Mesenchymal stem cell (in vitro differentiated cells and primary cell): ENCODE measurements around the gene RPEL1.
"Not testable (repeated sequence)": the region's sequence is repeated elsewhere in the genome, so short reads cannot be mapped to it uniquely, and the experiment has no call there.

Experiments used
- DNase-seq: peaks from one replicate; pipeline ENCODE4 v3.0.0-alpha.2; 2013
- H2AFZ ChIP-seq: one replicate; pipeline ENCODE4 v1.6.1; 2013; ENCODE audit warnings: low read depth, mild to moderate bottlenecking, control low read depth, inconsistent platforms, low read length, moderate library complexity
- H2AK5ac ChIP-seq: 2 replicates; pipeline ENCODE4 v1.6.1; 2013; ENCODE audit warnings: low read length, moderate library complexity, mild to moderate bottlenecking, inconsistent platforms; ENCODE audit not compliant: severe bottlenecking
- H2BK120ac ChIP-seq: one replicate; pipeline ENCODE4 v1.6.1; 2013; ENCODE audit warnings: low read depth, mild to moderate bottlenecking, inconsistent platforms, low read length, moderate library complexity
- H2BK12ac ChIP-seq, 2 experiments: one replicate each; pipeline ENCODE4 v1.6.1; 2013; ENCODE audit warnings: inconsistent platforms in 2 of 2, low read length in 2 of 2, mild to moderate bottlenecking in 2 of 2, moderate library complexity in 2 of 2, control low read depth in 1 of 2
- H2BK15ac ChIP-seq: one replicate; pipeline ENCODE4 v1.6.1; 2013; ENCODE audit warnings: mild to moderate bottlenecking, low read depth, inconsistent platforms; ENCODE audit not compliant: poor library complexity, severe bottlenecking
- H2BK5ac ChIP-seq: 2 replicates; pipeline ENCODE4 v1.6.1; 2013; ENCODE audit warnings: low read depth, mild to moderate bottlenecking, low read length, control low read depth, inconsistent platforms; ENCODE audit not compliant: poor library complexity, severe bottlenecking
- H3K14ac ChIP-seq, 2 experiments: one replicate each; pipeline ENCODE4 v1.6.1; 2013; ENCODE audit warnings: inconsistent platforms in 2 of 2, low read length in 2 of 2, control low read depth in 1 of 2, mild to moderate bottlenecking in 1 of 2, moderate library complexity in 1 of 2
- H3K18ac ChIP-seq, 2 experiments: one replicate each; pipeline ENCODE4 v1.6.1; 2013; ENCODE audit warnings: inconsistent platforms in 2 of 2, low read length in 2 of 2, control low read depth in 1 of 2, low read depth in 1 of 2, mild to moderate bottlenecking in 1 of 2
- H3K23ac ChIP-seq, 2 experiments: one replicate each; pipeline ENCODE4 v1.6.1; 2013; ENCODE audit warnings: inconsistent platforms in 2 of 2, low read length in 2 of 2, mild to moderate bottlenecking in 2 of 2, moderate library complexity in 2 of 2, control low read depth in 1 of 2
- H3K27ac ChIP-seq: 2 replicates; pipeline ENCODE4 v1.5.1; 2013; ENCODE audit warnings: mild to moderate bottlenecking, moderate library complexity, low read length, control low read depth, inconsistent platforms; ENCODE audit not compliant: poor library complexity, severe bottlenecking
- H3K27me3 ChIP-seq, 2 experiments: 2 replicates each; pipeline versions ENCODE4 v1.6.1 to v1.7.0; 2013; ENCODE audit warnings: low read length in 2 of 2, mild to moderate bottlenecking in 2 of 2, moderate library complexity in 2 of 2, control low read depth in 1 of 2, inconsistent platforms in 1 of 2; ENCODE audit not compliant: control insufficient read depth in 1 of 2, insufficient read depth in 1 of 2
- H3K36me3 ChIP-seq, 2 experiments: 2 replicates each; pipeline versions ENCODE4 v1.6.1 to v1.7.0; 2013; ENCODE audit warnings: low read length in 2 of 2, control low read depth in 1 of 2, inconsistent platforms in 1 of 2, low read depth in 1 of 2, mild to moderate bottlenecking in 1 of 2; ENCODE audit not compliant: insufficient read depth in 2 of 2, control insufficient read depth in 1 of 2
- H3K4ac ChIP-seq, 2 experiments: one replicate each; pipeline ENCODE4 v1.6.1; 2013; ENCODE audit warnings: inconsistent platforms in 2 of 2, low read length in 2 of 2, mild to moderate bottlenecking in 2 of 2, moderate library complexity in 2 of 2, control low read depth in 1 of 2, low read depth in 1 of 2
- H3K4me1 ChIP-seq: 2 replicates; pipeline ENCODE4 v1.6.1; 2013; ENCODE audit warnings: low read depth, low read length, control low read depth; ENCODE audit not compliant: control insufficient read depth, insufficient read depth
- H3K4me2 ChIP-seq: 2 replicates; pipeline ENCODE4 v1.6.1; 2013; ENCODE audit warnings: low read length, mild to moderate bottlenecking, inconsistent platforms; ENCODE audit not compliant: poor library complexity, severe bottlenecking
- H3K4me3 ChIP-seq, 2 experiments: 2 replicates each; pipeline versions ENCODE4 v1.5.1 to v1.7.0; 2013; ENCODE audit warnings: low read length in 2 of 2, mild to moderate bottlenecking in 2 of 2, control low read depth in 1 of 2, low read depth in 1 of 2; ENCODE audit not compliant: insufficient read depth in 1 of 2
- H3K79me1 ChIP-seq: replicated peaks from 2 replicates; pipeline ENCODE4 v1.6.1; 2013; ENCODE audit warnings: mild to moderate bottlenecking, control low read depth, low read length, inconsistent platforms; ENCODE audit not compliant: poor library complexity, severe bottlenecking
- H3K9ac ChIP-seq: 2 replicates; pipeline ENCODE4 v1.7.0; 2013; ENCODE audit warnings: mild to moderate bottlenecking, low read length, moderate library complexity
- H3K9me3 ChIP-seq: 2 replicates; pipeline ENCODE4 v1.7.0; 2013; ENCODE audit warnings: mild to moderate bottlenecking, low read length; ENCODE audit not compliant: control insufficient read depth
- H4K8ac ChIP-seq: one replicate; pipeline ENCODE4 v1.6.1; 2013; ENCODE audit warnings: inconsistent platforms, mild to moderate bottlenecking, low read length, moderate library complexity
- H4K91ac ChIP-seq: one replicate; pipeline ENCODE4 v1.6.1; 2013; ENCODE audit warnings: mild to moderate bottlenecking, low read length, inconsistent platforms
- WGBS: methylation state at CpG from one replicate; pipeline ENCODE4 v1.1.7; 2013; ENCODE audit warnings: mixed read lengths; 5-methylcytosine and 5-hydroxymethylcytosine counted together

The RPEL1 gene

GRCh38 chr10:103258928-103259327 lies 13.2 kb downstream of the RPEL1 start:
- not testable (repeated sequence) for H2BK15ac ChIP-seq, H3K23ac ChIP-seq, H3K4me2 ChIP-seq, H3K4me1 ChIP-seq, H2BK120ac ChIP-seq, H3K79me1 ChIP-seq, H3K18ac ChIP-seq, H3K9ac ChIP-seq, H3K14ac ChIP-seq, H2BK12ac ChIP-seq, H2AK5ac ChIP-seq, H2BK5ac ChIP-seq, DNase-seq, H2AFZ ChIP-seq, H4K8ac ChIP-seq, H3K4ac ChIP-seq, H4K91ac ChIP-seq, H3K4me3 ChIP-seq, H3K27ac ChIP-seq, H3K36me3 ChIP-seq
- peaks cover 6 to 25% of the 10 kb centered on the region in 2 experiments for H3K27me3 ChIP-seq
- 83% methylated on average over 4 of the region's 4 CpGs for WGBS
- peaks cover 10% of the 10 kb centered on the region for H3K9me3 ChIP-seq

GRCh38 chr10:103259989-103260388 lies 14.3 kb downstream of the RPEL1 start:
- Histone ChIP-seq H2BK5ac (no peak overlapping the region), H3K27me3 (peaks cover 8 to 33% of the 10 kb centered on the region in 2 experiments), H2BK12ac (no peak overlapping the region), H2BK15ac (no peak overlapping the region), H3K4me2 (no peak overlapping the region), H3K9ac (no peak overlapping the region), H3K18ac (no peak overlapping the region), H3K9me3 (peaks cover 10% of the 10 kb centered on the region), H4K8ac (no peak overlapping the region), H2AFZ (no peak overlapping the region), H3K27ac (no peak overlapping the region), H3K4me1 (no peaks in the 10 kb centered on the region), H2BK120ac (no peak overlapping the region), H3K4ac (no peak overlapping the region), H3K36me3 (no peaks in the 10 kb centered on the region), H4K91ac (no peak overlapping the region), H3K79me1 (no peaks in the 10 kb centered on the region), H3K4me3 (no peak overlapping the region), H2AK5ac (no peak overlapping the region), H3K23ac (no peak overlapping the region), H3K14ac (no peak overlapping the region)
- 91% methylated on average over 5 of the region's 5 CpGs for WGBS
- DNase-seq = no peak

- H2AK5ac ChIP-seq = no peak overlapping the region
- H4K8ac ChIP-seq = no peak overlapping the region
- H3K4ac ChIP-seq = no peak overlapping the region
- no peak overlapping the region for H2BK12ac ChIP-seq
- no peaks in the 10 kb centered on the region for H3K79me1 ChIP-seq
- H3K4me3 ChIP-seq = no peak overlapping the region
- H3K9me3 ChIP-seq = peaks cover 10% of the 10 kb centered on the region
- H2BK15ac ChIP-seq = no peak overlapping the region
- no peak overlapping the region for H3K14ac ChIP-seq
- no peak overlapping the region for H3K23ac ChIP-seq
- H3K36me3 ChIP-seq = no peaks in the 10 kb centered on the region
- no peak overlapping the region for H3K18ac ChIP-seq
- no peaks in the 10 kb centered on the region for H3K4me1 ChIP-seq
- H3K27me3 ChIP-seq = peaks cover 17 to 51% of the 10 kb centered on the region in 2 experiments
- no peak overlapping the region for H2AFZ ChIP-seq
- no peak overlapping the region for H3K27ac ChIP-seq
- H3K9ac ChIP-seq = no peak overlapping the region
- no peak for DNase-seq
- no peak overlapping the region for H2BK5ac ChIP-seq
- H3K4me2 ChIP-seq = no peak overlapping the region
- no peak overlapping the region for H2BK120ac ChIP-seq
- H4K91ac ChIP-seq = no peak overlapping the region
- 72% methylated on average over 1 of the region's 3 CpGs for WGBS
Measured at GRCh38 chr10:103262229-103262628, 16.5 kb downstream of the RPEL1 start.

GRCh38 chr10:103265717-103266329 lies 20.1 kb downstream of the RPEL1 start:
- H2BK120ac ChIP-seq = no peak overlapping the region
- DNase-seq = peak; percentile 76
- no peak overlapping the region for H4K8ac ChIP-seq
- H2AFZ ChIP-seq = no peak overlapping the region
- no peaks in the 10 kb centered on the region for H3K9me3 ChIP-seq
- no peak overlapping the region for H3K18ac ChIP-seq
- H2AK5ac ChIP-seq = no peak overlapping the region
- no peaks in the 10 kb centered on the region for H3K79me1 ChIP-seq
- no peak overlapping the region for H3K4me3 ChIP-seq
- no peaks in the 10 kb centered on the region for H3K36me3 ChIP-seq
- H3K4ac ChIP-seq = no peak overlapping the region
- peaks cover 17 to 67% of the 10 kb centered on the region in 2 experiments for H3K27me3 ChIP-seq
- no peak overlapping the region for H3K27ac ChIP-seq
- 38% methylated on average over 11 of the region's 11 CpGs for WGBS
- no peak overlapping the region for H2BK15ac ChIP-seq
- no peaks in the 10 kb centered on the region for H3K4me1 ChIP-seq
- no peak overlapping the region for H3K9ac ChIP-seq
- no peak overlapping the region for H2BK5ac ChIP-seq
- H4K91ac ChIP-seq = no peak overlapping the region
- no peak overlapping the region for H3K23ac ChIP-seq
- H2BK12ac ChIP-seq = no peak overlapping the region
- no peak overlapping the region for H3K4me2 ChIP-seq
- no peak overlapping the region for H3K14ac ChIP-seq
